ENCODE measurements around the gene DBP. TPM values are rescaled to one million over a fixed set of nuclear protein-coding genes. Genes with fewer than 3 reads are reported as not detected.

Gene DBP
- total and polyA plus RNA-seq, 2 donors (not counting 1 experiment from before 2014, with no cell fraction given) = 4.8 to 23.6 TPM

DNA sequence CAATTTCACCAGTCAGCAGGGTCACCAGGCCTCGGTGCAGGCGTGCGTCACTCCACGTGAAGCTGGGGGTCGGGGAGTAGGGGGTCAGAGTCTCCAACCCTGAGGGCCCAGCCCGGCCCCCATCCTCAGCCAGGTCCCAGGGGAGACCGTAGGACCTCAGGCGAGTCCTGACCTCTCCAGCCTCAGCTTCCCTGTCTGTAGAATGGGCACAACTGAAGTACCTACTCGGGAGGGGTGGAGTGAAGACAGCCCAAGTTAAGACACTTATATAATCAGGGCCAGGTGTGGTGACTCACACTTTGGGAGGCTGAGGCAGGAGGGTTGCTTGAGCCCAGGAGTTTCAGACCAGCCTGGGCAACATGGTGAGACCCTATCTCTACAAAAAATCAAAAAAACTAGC lies 33.3 kb downstream of the DBP start:
- Histone ChIP-seq H3K4me2 (ENCODE audit: extremely low read depth, insufficient read depth, low read length) (no peak overlapping the region), H3K27ac (ENCODE audit: insufficient read depth, low read length) (no peak overlapping the region), H3K27me3 (ENCODE audit: control insufficient read depth, insufficient read depth, low read length) (no peaks in the 10 kb centered on the region), H3K9me3 (ENCODE audit: control insufficient read depth, insufficient read depth, low read depth, low read length) (no peaks in the 10 kb centered on the region), H3K4me1 (ENCODE audit: control insufficient read depth, extremely low read depth, insufficient read depth, low read length) (no peaks in the 10 kb centered on the region), H3K4me3 (replicated peaks in 1 of 4; ENCODE audit: control extremely low read depth in 1 of 4, insufficient read depth in 1 of 4, low read depth in 3 of 4, low read length in 4 of 4) (no peak overlapping the region), H2AFZ (ENCODE audit: low read length) (no peak overlapping the region), H3K9ac (ENCODE audit: insufficient read depth, low read length) (no peak overlapping the region), H4K20me1 (ENCODE audit: control insufficient read depth, extremely low read depth, insufficient read depth, low read length) (no peaks in the 10 kb centered on the region), H3K36me3 (ENCODE audit: control insufficient read depth, insufficient read depth, low read length) (no peaks in the 10 kb centered on the region), H3K79me2 (ENCODE audit: control insufficient read depth, insufficient read depth, low read length) (no peaks in the 10 kb centered on the region)
- DNase-seq (ENCODE audit: low read depth in 2 of 2) = no peak
- TF ChIP-seq, protein P1, sequence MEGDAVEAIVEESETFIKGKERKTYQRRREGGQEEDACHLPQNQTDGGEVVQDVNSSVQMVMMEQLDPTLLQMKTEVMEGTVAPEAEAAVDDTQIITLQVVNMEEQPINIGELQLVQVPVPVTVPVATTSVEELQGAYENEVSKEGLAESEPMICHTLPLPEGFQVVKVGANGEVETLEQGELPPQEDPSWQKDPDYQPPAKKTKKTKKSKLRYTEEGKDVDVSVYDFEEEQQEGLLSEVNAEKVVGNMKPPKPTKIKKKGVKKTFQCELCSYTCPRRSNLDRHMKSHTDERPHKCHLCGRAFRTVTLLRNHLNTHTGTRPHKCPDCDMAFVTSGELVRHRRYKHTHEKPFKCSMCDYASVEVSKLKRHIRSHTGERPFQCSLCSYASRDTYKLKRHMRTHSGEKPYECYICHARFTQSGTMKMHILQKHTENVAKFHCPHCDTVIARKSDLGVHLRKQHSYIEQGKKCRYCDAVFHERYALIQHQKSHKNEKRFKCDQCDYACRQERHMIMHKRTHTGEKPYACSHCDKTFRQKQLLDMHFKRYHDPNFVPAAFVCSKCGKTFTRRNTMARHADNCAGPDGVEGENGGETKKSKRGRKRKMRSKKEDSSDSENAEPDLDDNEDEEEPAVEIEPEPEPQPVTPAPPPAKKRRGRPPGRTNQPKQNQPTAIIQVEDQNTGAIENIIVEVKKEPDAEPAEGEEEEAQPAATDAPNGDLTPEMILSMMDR (conservative IDR thresholded peaks at IDR 0.05 in 1 of 2, IDR thresholded peaks at IDR 0.05 in 1 of 2; ENCODE audit: low read depth in 1 of 2, low read length in 2 of 2) = no peak
- TF ChIP-seq EZH2 (IDR thresholded peaks at IDR 0.05; ENCODE audit: low read length, missing control alignments) = no peak

- H3K4me1 ChIP-seq (ENCODE audit: control insufficient read depth, extremely low read depth, insufficient read depth, low read length) = no peaks in the 10 kb centered on the region
- H3K36me3 ChIP-seq (ENCODE audit: control insufficient read depth, insufficient read depth, low read length) = no peaks in the 10 kb centered on the region
- H3K4me3 ChIP-seq (replicated peaks in 1 of 4; ENCODE audit: control extremely low read depth in 1 of 4, insufficient read depth in 1 of 4, low read depth in 3 of 4, low read length in 4 of 4) = no peak overlapping the region
- H3K9me3 ChIP-seq (ENCODE audit: control insufficient read depth, insufficient read depth, low read depth, low read length) = no peaks in the 10 kb centered on the region
- no peak overlapping the region for H3K9ac ChIP-seq (ENCODE audit: insufficient read depth, low read length)
- TF ChIP-seq, protein P1 (conservative IDR thresholded peaks at IDR 0.05 in 1 of 2, IDR thresholded peaks at IDR 0.05 in 1 of 2; ENCODE audit: low read depth in 1 of 2, low read length in 2 of 2) = no peak
- no peak for TF ChIP-seq EZH2 (IDR thresholded peaks at IDR 0.05; ENCODE audit: low read length, missing control alignments)
- H4K20me1 ChIP-seq (ENCODE audit: control insufficient read depth, extremely low read depth, insufficient read depth, low read length) = no peaks in the 10 kb centered on the region
- H3K27me3 ChIP-seq (ENCODE audit: control insufficient read depth, insufficient read depth, low read length) = no peaks in the 10 kb centered on the region
- H3K4me2 ChIP-seq (ENCODE audit: extremely low read depth, insufficient read depth, low read length) = no peak overlapping the region
- no peaks in the 10 kb centered on the region for H3K79me2 ChIP-seq (ENCODE audit: control insufficient read depth, insufficient read depth, low read length)
- no peak overlapping the region for H3K27ac ChIP-seq (ENCODE audit: insufficient read depth, low read length)
- DNase-seq (ENCODE audit: low read depth in 2 of 2) = no peak
- H2AFZ ChIP-seq (ENCODE audit: low read length) = no peak overlapping the region
Measured at GRCh38 chr19:48603449-48603848, 33.7 kb downstream of the DBP start.

- H3K79me2 ChIP-seq (ENCODE audit: control insufficient read depth, insufficient read depth, low read length) = no peaks in the 10 kb centered on the region
- H3K4me1 ChIP-seq (ENCODE audit: control insufficient read depth, extremely low read depth, insufficient read depth, low read length) = no peaks in the 10 kb centered on the region
- TF ChIP-seq EZH2 (IDR thresholded peaks at IDR 0.05; ENCODE audit: low read length, missing control alignments) = no peak
- TF ChIP-seq, protein P1 (conservative IDR thresholded peaks at IDR 0.05 in 1 of 2, IDR thresholded peaks at IDR 0.05 in 1 of 2; ENCODE audit: low read depth in 1 of 2, low read length in 2 of 2) = no peak
- no peak overlapping the region for H3K4me2 ChIP-seq (ENCODE audit: extremely low read depth, insufficient read depth, low read length)
- H3K9ac ChIP-seq (ENCODE audit: insufficient read depth, low read length) = no peak overlapping the region
- no peaks in the 10 kb centered on the region for H3K9me3 ChIP-seq (ENCODE audit: control insufficient read depth, insufficient read depth, low read depth, low read length)
- no peak overlapping the region for H2AFZ ChIP-seq (ENCODE audit: low read length)
- no peak overlapping the region for H3K4me3 ChIP-seq (replicated peaks in 1 of 4; ENCODE audit: control extremely low read depth in 1 of 4, insufficient read depth in 1 of 4, low read depth in 3 of 4, low read length in 4 of 4)
- no peaks in the 10 kb centered on the region for H4K20me1 ChIP-seq (ENCODE audit: control insufficient read depth, extremely low read depth, insufficient read depth, low read length)
- no peak for DNase-seq (ENCODE audit: low read depth in 2 of 2)
- H3K36me3 ChIP-seq (ENCODE audit: control insufficient read depth, insufficient read depth, low read length) = no peaks in the 10 kb centered on the region
- no peaks in the 10 kb centered on the region for H3K27me3 ChIP-seq (ENCODE audit: control insufficient read depth, insufficient read depth, low read length)
- H3K27ac ChIP-seq (ENCODE audit: insufficient read depth, low read length) = no peak overlapping the region
Measured at GRCh38 chr19:48603001-48603400, 34.2 kb downstream of the DBP start.
